Fibroblast of skin of scalp (primary cell): ENCODE data around the gene OAT.
"Not testable (repeated sequence)": the region's sequence is repeated elsewhere in the genome, so short reads cannot be mapped to it uniquely, and the experiment has no call there.

ENCODE experiments used
- DNase-seq: peaks from one replicate; pipeline ENCODE4 v3.0.0-alpha.2; 2013

Gene OAT

DNA sequence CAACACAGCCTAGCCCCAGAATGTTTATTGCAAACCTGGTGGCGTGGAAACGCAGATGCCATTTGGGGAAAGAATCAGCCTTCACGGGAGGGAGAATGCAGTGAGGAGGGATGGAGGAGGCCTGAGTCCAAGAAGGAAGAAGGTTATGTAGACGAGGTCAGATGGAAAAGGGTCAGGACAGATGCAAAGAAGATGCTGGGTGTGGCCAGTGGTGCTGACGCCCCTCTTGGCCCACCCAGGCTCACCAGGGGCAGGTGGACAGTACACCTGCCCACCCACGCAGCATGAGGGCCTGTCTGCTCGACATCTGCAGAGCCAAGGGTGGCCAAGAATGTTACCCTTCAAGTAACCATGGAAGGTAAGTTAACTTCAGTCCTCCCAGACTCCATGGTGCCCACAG, 40.5 kb downstream of the OAT start:
- DNase-seq = no peak

DNA sequence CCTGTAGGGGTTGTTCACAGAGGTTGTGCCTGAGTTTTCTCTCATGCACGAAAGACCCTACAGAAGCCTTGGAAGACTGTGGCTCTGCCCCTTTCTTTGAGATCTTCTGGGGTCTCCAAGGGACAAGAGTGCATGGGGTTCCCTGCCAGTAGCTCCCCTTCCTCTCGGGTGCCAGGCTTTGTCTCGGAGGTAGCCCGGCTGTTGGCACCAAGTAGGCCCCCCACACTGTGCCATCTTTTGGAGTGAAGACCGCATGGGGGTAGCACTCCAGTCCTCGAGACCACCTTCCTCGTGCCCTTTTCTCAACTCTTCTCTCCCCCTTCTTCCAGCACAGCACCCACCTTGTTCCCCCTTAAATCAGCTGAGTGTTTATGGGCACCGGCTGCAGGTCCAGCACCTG, 41.6 kb downstream of the OAT start:
- DNase-seq = no peak

DNA sequence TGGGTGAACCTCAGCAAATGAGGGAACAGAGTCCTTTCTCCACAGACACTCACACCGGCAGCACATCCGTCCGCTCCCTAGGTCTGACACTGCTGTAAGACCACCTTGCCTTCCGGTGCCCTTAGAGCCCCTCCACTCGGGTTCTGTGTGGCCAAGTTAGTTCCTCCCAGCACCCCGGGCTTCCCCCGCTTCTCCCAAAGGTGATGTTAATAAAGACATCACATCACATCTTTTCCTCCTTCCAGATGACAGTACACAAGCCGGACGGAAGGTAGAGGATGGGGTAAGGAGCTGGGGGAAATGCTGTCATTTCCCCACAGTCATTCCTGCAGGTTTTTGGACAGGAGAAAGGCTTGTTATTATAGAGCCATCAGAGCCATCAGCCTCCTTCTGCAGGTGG, 42.3 kb downstream of the OAT start:
- DNase-seq = no peak

DNA sequence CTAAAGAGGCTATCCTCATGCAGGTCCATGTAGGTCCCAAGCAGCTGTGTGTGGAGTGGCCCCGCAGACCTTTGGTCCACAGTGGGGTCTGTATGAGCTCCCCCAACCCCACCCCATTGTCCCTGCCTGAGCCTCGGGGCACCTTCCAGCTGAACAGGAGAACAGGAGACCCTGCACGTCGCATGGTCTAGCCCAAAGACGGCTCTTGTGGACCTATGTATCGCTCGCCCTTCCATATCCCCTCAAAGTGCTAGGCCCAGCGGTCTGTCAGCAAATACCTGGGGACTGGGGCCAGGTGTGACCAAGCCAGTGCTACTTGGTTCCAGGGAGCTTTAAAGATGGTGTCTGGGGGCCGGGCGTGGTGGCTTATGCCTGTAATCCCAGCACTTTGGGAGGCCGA, 43.0 kb downstream of the OAT start:
- no peak for DNase-seq

DNA sequence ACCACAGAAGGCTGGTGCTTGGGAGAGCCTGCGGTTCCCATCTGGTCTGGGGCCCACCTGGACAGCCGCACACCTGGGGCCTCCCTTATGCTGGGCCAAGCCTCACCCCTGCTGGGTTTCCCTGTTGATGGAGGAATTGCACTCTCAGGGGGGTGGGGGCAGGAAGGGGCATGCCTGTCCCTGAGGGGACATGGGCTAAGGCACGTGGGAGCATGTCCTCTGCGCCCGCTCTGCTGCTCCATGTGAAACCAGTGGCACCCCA, 43.4 kb downstream of the OAT start:
- DNase-seq = no peak

DNA sequence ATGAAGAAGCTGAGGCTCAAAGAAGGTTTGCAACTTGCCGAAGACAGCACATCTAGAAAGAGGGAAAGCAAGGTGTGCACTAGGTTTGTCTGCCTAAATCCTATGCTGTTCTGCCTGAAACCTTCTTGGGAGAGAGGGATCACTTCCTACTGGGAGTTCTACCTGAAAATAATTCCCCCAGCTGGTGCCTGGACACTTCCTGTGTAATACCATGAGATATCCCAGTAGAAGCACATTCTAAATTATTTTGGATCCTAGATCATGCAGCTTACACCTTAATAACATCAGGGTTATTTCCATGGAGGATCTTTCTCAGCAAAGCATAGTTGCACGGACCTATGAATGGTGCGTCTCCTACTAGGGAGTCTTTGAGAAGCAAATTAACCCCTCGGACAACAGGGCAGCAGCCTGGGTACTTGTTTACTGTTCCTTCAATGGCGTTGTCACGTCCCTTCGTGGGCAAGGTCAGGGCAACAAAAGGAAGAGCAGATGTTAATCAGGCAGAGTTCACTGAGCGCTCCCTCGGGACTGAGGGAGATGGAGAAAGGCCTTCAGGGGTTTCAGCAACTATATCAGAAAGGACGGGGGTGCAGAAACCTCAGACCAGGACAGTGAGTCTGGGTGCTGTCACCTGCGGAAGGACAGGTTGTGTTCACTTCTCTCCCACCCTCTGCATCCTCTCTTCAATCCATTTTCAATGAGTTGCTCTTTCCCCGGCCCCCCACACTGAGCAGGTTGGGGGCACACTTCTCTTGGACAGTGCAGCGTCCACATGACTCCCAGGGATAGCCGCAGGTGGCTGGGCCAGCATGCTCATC, 44.0 kb downstream of the OAT start:
- DNase-seq = no peak

DNA sequence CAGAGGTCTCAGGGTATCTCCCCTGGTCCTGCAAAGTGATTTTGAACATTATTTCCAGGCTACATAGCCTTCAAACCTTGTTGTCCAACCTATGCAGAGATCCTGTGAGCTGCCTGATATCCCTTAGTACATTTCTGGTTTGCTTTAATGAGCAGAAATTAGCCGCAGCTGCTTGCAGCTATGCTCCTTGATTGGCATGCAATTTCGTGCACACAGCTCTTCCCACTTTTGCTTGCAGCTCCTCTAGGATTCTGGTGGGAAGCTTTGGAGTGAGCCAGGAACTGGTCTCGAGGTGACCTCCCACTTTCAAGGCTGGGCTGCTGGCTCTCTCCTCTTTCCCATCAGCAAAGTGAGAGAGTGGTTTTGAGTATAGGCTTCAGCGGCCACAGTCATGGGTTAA, 45.8 kb downstream of the OAT start:
- DNase-seq = no peak

DNA sequence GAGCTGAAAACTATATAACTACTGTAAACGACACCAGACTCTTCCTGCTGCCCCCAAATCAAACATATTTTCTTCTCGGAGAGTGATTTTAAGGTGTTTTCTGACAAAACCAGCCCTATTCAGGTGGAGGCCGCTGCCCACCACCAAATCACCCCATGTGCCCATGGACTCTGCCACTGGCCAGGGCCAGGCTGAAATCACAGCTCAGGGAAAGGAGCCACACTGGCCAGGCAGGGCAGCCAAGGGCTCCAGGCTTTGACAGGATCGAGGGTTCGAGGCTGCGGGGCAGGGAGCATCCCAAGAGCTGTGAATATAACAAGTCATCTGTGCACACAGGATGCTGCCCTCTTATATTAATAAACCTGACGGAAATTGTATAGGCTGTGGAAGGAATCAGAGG, 48.3 kb downstream of the OAT start:
- DNase-seq = no peak

DNA sequence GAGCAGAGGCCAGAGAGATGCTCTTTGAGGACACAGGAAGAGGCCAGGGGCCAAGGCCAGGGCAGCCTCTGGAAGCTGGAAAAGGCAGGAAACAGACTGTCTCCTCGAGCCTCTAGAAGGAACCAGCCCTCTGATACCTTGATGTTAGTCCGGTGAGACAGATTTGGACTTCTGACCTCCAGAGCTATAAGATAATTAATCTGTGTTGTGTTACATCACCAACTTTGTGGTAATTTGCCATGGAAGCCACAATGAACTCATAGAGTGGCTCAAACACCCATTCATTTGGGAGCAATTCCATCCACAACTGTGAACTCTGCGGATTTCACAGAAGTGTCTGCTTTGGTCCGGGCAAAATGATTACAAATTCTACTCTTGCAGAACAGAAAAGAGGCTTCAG, 48.7 kb downstream of the OAT start:
- no peak for DNase-seq

DNA sequence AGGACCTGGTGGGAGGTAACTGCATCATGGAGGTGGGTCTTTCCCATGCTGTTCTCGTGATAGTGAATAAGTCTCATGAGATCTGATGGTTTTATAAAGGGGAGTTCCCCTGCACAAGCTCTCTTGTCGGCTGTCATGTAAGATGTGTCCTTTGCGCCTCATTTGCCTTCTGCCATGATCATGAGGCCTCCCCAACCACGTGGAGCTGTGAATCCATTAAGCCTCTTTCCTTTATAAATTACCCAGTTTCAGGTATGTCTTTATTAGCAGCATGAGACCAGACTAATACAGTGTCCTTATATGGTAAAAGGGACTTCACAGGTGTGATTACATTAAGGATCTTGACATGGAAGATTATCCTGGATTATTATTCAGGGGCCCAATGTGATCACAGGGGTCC, 49.2 kb downstream of the OAT start:
- DNase-seq = not testable (repeated sequence)

DNA sequence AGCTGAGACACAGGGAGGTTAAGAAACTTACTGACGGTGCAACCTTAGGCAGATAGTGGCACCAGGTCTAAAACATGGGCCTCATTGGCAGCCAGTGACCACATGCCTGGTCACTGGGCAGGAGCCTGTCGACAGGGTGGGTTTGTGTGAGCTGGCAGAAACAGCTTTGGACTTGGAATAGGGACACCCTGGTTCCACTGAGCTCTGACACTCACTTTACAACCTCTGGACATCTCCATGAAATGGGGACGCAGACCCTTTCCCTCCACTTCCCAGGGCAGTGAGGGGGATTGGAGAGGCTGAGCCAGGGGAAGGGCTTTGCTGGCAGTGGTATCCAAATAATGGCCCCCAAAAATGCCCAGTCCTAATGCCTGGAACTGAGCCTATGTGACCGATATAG, 49.7 kb downstream of the OAT start:
- DNase-seq = no peak

DNA sequence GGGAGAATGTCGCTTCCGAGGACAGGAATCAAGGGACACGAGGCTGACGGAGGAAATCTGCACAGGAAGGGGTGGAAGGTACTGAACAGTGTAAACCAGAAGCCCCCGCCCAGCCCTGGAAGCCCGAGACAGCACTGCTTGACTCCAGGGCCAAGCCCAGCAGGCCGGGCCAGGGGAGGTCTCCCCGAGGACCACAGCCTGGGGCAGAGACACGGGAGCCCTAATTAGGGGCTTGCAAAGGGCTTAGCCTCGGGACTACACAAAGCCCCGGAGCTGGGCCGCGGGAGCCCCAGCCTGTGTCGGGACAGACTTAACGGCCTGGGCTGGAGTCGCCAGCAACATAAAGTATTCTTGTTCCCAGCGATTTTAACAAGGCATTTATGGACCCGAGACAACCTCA, 50.8 kb downstream of the OAT start:
- DNase-seq = no peak

DNA sequence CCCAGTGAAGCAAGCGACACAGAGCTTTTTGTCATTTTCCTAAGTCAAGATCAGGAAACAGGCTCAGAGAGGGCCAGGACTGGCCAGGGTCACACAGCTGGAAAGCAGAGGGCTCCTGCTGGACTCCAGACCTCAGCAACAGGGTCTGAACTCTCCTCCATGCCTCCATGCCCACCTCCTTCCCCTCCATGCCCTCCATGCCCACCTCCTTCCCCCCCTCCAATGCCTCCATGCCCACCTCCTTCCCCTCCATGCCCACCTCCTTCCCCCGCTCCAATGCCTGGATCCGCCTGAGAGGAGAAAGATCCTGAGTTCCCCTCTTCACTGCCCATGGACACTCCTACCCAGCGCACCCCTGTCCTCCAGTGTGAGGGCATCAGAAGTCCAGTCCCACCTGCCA, 51.3 kb downstream of the OAT start:
- DNase-seq = no peak

DNA sequence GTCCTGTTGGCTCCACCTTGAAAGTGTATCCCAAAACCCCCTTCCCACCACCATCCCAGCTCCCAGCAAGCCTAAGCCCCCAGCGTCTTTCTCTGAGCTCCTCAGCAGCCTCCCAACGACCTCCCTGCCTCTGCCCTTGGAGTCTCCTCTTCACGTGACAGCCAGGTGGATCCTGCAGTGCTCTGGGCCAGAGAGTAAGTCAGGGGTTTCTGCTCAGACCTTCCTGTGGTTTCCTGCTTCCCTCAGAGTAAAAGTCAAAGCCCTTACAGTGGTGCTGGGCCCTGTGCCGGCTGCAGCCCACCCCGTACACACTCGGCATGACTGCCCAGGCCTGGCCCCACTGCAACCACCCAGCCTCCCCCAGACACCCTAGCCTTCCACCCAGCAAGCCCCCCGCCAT, 51.9 kb downstream of the OAT start:
- no peak for DNase-seq

DNA sequence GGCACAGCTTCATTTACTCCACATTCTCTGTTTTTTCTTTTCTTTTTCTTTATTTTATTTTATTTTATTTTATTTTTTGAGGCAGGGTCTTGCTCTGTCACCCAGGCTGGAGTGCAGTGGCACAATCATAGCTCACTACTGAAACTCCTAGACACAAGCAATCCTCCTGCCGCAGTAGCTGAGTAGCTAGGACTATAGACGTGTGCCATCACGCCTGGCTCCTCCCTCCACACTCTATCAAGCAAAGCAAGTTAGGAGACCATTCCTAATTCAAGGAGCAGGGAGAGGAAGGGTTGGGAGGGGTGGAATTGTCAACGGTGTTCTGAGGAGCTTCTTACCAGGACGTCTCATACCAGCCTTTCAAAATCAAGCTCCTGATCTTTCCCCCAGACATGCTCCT, 52.4 kb downstream of the OAT start:
- no peak for DNase-seq

DNA sequence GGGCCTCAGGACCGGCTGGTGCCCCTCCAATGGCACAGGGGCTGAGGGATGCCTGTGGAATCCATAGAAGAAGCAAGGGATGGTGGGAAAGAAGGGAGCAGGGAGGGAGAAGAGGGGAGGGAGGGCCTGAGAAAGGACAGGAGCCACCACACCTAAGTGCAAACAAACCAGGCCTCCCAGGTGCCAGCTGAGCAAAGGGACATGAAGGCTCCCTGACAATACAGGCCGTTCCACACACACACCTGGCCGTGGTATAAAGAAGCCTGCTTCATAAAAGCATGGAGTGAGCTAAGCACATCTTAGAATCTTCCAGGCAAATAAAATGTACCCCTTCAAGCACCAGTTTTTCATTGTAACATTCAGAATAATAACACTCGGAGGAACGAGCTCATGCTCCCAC, 54.0 kb downstream of the OAT start:
- no peak for DNase-seq

DNA sequence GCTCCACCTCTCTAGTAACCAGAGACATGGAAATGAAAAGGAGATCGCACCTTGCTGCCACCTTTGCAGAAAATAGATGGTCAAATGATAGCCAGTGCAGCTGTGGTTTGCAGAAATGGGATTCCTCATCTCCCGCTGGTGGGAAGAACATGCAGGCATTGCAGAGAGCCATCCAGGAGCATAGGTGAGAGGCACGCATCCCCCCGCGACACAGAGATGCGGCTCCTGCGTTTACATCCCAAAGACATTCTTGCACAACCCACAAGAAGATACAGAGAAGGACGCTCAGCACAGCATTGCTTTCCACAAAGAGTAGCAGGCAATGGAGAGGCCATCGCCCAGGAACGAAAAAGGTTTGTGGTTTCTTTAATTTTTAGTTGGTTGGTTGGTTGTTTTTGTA, 56.2 kb downstream of the OAT start:
- DNase-seq = no peak

DNA sequence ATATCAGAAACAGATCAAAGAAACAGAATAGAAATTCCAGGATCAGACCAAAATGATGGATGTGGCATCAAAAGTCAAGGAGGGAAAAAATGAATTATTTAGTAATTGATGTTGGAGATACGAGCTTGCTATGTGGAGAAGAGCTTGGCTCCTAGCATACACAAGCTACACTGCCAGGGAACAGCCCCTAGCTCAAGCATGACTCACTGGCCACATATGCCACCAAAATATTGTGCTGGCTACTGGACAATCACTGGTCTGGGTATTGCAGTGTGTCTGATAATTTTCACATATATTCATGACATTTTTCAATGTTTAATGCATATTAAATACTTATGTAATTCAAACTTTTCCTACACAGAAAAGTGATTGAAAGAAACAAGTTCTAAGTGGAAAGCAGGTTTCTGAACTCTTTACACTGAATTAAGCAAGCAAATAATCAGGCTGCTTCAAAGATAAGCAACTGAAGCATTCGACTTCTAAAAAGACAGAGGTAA, 59.3 kb downstream of the OAT start:
- peak; percentile 24 for DNase-seq

DNA sequence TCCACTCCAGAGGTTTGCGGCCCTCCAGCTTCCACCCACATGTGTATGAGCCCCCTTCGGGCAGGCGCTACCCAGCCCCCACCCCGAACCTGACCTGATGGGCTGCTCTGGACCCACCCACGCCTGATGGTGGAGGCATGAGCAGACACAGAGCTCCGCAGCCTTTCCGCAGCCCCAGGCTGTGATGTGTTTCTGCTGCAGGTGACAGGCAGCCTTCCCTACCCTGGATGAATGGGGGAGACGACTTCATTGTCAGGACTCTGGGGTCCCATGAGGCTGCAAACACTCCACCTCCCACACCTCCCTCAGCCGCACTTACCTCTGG, 61.2 kb downstream of the OAT start:
- no peak for DNase-seq

DNA sequence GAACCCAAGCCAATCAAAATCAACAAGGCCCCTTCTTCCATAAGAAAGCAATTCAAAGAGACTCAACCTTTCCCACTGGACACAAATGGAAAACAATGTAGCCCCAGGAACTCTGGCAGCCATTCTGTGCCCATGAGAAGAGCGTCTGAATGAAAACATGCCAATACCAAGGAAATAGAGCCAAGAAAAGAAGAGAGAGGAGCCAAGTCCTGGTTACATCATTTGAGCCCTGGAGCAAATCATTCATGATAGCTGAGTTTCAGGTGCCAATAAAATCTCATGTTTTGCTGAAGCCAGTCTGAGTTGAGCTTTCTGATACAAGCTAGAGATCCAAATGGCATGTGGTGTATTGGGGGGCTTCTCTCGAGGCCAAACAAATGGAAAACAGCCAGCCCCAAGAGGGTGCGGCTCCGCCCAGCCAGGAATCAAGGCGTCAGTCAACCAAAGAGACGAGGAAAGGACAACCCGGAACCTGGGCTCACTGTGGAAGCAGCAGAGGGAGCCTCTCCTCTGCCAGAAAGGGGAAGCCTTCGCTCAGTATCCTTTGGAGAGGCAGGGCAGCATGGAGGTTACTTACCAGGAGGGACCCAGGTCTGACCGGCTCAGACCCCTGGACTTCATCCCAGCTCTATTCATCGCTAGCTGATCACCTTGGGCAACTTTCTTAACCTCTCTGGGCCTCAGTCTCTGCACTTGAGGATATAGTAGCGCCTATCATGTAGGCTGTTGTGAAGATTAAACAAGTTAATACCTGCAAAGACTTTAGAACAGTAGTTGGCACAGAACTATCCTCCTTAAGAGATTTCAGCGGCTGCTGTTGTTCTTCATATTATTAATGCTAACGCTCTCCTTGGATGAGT, 61.8 kb downstream of the OAT start:
- no peak for DNase-seq

DNA sequence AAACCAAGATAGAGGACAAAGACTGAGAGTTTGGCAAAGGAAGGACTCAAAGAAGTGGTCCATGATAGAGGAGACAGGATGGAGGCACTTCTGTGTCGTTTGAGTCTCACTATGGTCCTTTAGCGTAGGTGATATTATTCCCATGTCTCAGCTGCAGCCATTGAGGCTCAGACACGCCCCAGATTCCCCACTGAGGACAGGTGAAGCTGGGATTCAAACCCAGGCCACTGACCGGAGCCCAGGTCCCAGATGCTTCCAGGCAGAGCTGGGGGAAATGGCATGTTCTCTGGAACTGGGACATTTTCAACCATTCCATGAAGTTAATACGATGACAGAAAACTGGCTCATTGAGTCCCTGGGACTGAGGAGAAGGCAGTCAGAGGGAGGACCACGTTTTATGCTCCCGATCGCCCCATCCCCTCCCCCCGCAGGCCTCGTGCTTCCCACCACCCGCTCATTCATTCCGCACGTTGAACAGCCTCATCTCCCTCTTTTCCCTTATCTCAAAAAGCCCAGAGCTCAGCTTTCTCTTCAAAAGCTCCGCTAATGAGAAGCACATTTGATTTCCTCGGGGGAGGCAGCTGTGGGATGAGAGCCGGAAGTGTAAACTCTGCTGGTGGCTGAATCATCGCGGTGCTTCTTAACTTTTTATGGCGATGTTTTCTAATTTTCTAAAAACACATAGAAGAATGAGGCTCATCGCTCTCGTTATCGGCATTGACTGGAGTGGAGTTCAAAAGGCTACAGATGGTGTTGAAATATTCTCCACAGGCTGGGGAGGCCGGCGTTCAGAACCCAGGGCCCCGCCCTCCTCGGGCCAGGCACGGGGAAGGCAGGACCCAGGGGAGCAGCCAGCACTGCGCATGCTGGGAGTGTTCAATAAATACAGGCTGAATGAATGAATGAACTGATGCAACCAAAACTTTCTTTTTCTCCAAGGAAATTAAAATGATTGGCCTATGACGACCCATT, 64.0 kb downstream of the OAT start:
- peak; percentile 84 for DNase-seq

DNA sequence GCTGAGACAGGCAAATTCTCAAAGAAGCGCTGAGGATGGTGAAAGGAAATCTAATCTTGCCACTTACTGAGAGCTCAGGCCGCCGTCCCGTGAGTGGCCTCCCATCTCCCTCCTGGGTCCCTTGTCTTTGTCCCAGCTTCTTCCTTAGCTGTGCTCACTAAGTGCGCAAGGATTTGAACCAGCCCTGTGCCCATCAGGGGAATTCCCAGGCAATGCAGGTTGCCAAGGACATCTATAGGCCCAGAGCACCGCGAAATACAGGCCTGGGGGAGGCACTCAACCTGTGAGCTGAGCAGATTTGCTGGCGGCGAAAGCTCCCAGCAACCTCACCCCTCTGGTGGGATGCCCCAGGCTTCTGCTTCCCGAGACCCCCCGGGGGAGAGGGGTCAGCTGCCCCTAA, 64.8 kb downstream of the OAT start:
- DNase-seq = no peak
